ENCODE data around the gene RAB44. TPM values are rescaled to one million over a fixed set of nuclear protein-coding genes. Genes with fewer than 3 reads are reported as not detected.

The RAB44 gene
- total and polyA plus RNA-seq, 2 of the 13 experiments (the other 11 are each of a cell fraction or from before 2014, with no cell fraction given): not detected

DNA sequence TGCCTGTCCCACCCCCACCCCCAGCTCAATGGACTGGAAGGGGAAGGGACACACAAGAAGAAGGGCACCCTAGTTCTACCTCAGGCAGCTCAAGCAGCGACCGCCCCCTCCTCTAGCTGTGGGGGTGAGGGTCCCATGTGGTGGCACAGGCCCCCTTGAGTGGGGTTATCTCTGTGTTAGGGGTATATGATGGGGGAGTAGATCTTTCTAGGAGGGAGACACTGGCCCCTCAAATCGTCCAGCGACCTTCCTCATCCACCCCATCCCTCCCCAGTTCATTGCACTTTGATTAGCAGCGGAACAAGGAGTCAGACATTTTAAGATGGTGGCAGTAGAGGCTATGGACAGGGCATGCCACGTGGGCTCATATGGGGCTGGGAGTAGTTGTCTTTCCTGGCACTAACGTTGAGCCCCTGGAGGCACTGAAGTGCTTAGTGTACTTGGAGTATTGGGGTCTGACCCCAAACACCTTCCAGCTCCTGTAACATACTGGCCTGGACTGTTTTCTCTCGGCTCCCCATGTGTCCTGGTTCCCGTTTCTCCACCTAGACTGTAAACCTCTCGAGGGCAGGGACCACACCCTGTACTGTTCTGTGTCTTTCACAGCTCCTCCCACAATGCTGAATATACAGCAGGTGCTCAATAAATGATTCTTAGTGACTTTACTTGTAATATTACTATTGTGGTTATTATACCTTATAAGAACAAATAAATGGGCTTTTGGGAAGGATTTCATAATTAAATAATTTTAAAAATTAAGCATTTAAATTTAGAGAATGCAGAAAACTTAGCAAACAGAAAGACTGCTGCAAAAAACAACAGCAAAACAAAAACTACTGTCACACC lies 10.7 kb upstream of the RAB44 start (continued):
- TF ChIP-seq MAZ (IDR thresholded peaks at IDR 0.05; ENCODE audit: borderline replicate concordance, low read depth, low read length) (no peak), MAZ (CRISPR knock-in tag; IDR thresholded peaks at IDR 0.05; ENCODE audit: low read depth) (no peak), AGO2 (optimal IDR thresholded peaks at IDR 0.05; ENCODE audit: low read depth, low read length) (peak; percentile 55), SYNCRIP (IDR thresholded peaks at IDR 0.05; ENCODE audit: insufficient read depth, low read depth, low read length) (no peak), STAT6 (CRISPR knock-in tag; IDR thresholded peaks at IDR 0.05; ENCODE audit: borderline replicate concordance) (no peak), TCF7 (IDR thresholded peaks at IDR 0.05; ENCODE audit: low read depth) (0 out of 2 replicates have a peak, but pooled peaks have one; percentile 7), FOXC1 (CRISPR knock-in tag; IDR thresholded peaks at IDR 0.05; ENCODE audit: borderline replicate concordance) (0 out of 2 replicates have a peak, but pooled peaks have one; percentile 37)

DNA sequence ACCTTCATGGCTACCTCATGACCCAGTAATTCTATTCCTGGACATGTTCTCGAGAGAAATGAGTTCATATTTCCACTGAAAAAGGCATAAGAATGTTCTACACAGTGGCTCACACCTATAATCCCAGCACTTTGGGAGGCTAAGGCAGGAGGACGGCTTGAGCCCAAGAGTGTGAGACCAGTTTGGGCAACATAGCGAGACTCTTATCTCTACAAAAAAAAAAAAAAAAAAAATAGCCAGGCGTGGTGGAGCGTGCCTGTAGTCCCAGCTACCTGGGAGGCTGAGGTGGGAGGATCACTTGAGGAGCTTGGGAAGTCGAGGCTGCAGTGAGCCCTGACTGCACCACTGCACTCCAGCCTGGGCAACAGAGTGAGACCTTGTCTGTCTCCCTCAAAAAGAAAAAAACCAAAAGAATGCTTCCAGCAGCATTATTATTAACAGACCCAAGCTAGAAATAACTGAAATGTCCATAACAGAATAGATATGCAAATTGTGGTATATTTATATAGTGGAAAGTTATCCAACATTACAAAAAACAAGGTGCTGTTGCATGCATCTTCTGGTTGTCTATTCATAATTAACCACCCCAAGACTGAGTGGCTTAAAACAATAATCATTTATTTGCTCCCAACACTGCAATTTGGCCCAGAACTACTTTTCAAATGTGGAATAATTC lies 9.4 kb upstream of the RAB44 start:
- no peak for ATAC-seq
- H3K9ac ChIP-seq (ENCODE audit: insufficient read depth, low read depth, low read length): no peak overlapping the region
- no peak for DNase-seq (ENCODE audit: low spot score)
- peaks cover 42% of the 10 kb centered on the region for H4K20me1 ChIP-seq (ENCODE audit: insufficient read depth, low read length)
- no TSS peak for BruUV-seq (replicated peaks)
- CTCF ChIA-PET (ENCODE audit: low intra/inter-chr PET ratio, low total read pairs): no interaction called here
- POLR2A ChIA-PET: interaction anchor here (0.8 to 2.4 kb wide), 3 partner anchors 10 to 79 kb away, joined by 3 to 10 read pairs (median 5); partner anchors contain the start of gene CDKN1A
- in situ Hi-C loops (cut with HindIII; ENCODE audit: extremely low pct_ligation_motif_present, low pct_unique_long_range_greater_than_20kb): no loop called here
- peaks cover 8% of the 10 kb centered on the region for H3K4me1 ChIP-seq (ENCODE audit: insufficient read depth, low read length)
- no peak overlapping the region for H3K4me2 ChIP-seq (ENCODE audit: low read depth, low read length)
- peaks cover 13 to 40% of the 10 kb centered on the region in 2 experiments; a peak in 4 of 5 replicates for H3K27me3 ChIP-seq (ENCODE audit: control insufficient read depth in 1 of 2, insufficient read depth in 2 of 2, low read length in 2 of 2)
- H3K27ac ChIP-seq (ENCODE audit: extremely low read length, insufficient read depth, low read length): no peak overlapping the region
- H2AFZ ChIP-seq (ENCODE audit: low read length): no peak overlapping the region
- FAIRE-seq: no peak
- H3K9me3 ChIP-seq (ENCODE audit: low read length): no peaks in the 10 kb centered on the region
- no peak overlapping the region for H3K4me3 ChIP-seq (replicated peaks in 1 of 3; ENCODE audit: insufficient read depth in 1 of 3, low read depth in 2 of 3, low read length in 3 of 3)
- 64% methylated on average over 6 of the region's 6 CpGs for WGBS (ENCODE audit: low lambda C conversion rate)
- peaks cover 2% of the 10 kb centered on the region for H3K79me2 ChIP-seq (ENCODE audit: insufficient read depth, low read length)
- intact Hi-C loops (cut with micrococcal nuclease; ENCODE audit: unreplicated experiment): no loop called here
- peaks cover 23 to 39% of the 10 kb centered on the region in 2 experiments for H3K36me3 ChIP-seq (replicated peaks in 1 of 2; ENCODE audit: control insufficient read depth in 1 of 2, insufficient read depth in 2 of 2, low read length in 2 of 2)
- TF ChIP-seq KDM2A (CRISPR knock-in tag; IDR thresholded peaks at IDR 0.05; ENCODE audit: borderline replicate concordance, low read depth) (0 out of 2 replicates have a peak, but pooled peaks have one; percentile 7), POLR2G (IDR thresholded peaks at IDR 0.05; ENCODE audit: low read depth, low read length) (peak; percentile 45; the same call in 1 of the 2 replicates), ZNF121 (CRISPR knock-in tag; IDR thresholded peaks at IDR 0.05) (peak; percentile 16; the same call in 1 of the 2 replicates), PAF1 (CRISPR knock-in tag; IDR thresholded peaks at IDR 0.05) (0 out of 2 replicates have a peak, but pooled peaks have one; percentile 10), HIC2 (CRISPR knock-in tag; IDR thresholded peaks at IDR 0.05; ENCODE audit: low read depth) (no peak), ZNF770 (CRISPR knock-in tag; IDR thresholded peaks at IDR 0.05) (peak; percentile 78), ZNF746 (CRISPR knock-in tag; IDR thresholded peaks at IDR 0.05) (no peak)
